ENCODE data around the gene BBS7. TPM values are rescaled to one million over a fixed set of nuclear protein-coding genes. Genes with fewer than 3 reads are reported as not detected.

Gene BBS7
- polyA plus RNA-seq, 1 donor from 2014 or later, result 60.9 TPM

GRCh38 chr4:121846662-121847061 is 23.6 kb downstream of the BBS7 start:
- Histone ChIP-seq H3K9me2 (ENCODE audit: insufficient read depth, low read length) (no peaks in the 10 kb centered on the region), H3F3A (ENCODE audit: insufficient read depth, low read length, poor library complexity, severe bottlenecking) (no peaks in the 10 kb centered on the region), H3K36me3 (ENCODE audit: insufficient read depth, low read length) (no peaks in the 10 kb centered on the region), H3K4me3 (ENCODE audit: low read length) (no peak overlapping the region), H3K79me2 (replicated peaks; ENCODE audit: insufficient read depth, low read length) (no peaks in the 10 kb centered on the region), H3K9ac (ENCODE audit: low read length) (no peak overlapping the region), H3K27me3 (ENCODE audit: insufficient read depth, low read depth, low read length) (no peaks in the 10 kb centered on the region), H3K4me2 (ENCODE audit: low read length) (no peak overlapping the region), H4K20me1 (ENCODE audit: insufficient read depth) (no peaks in the 10 kb centered on the region), H3K27ac (ENCODE audit: low read length) (no peak overlapping the region), H3K9me3 (ENCODE audit: low read length) (no peaks in the 10 kb centered on the region), H2AFZ (ENCODE audit: low read depth, low read length) (no peak overlapping the region)
- TF ChIP-seq RAD21 (conservative IDR thresholded peaks at IDR 0.05) (no peak), MXI1 (conservative IDR thresholded peaks at IDR 0.05; ENCODE audit: poor library complexity, severe bottlenecking) (no peak), CTCF (IDR thresholded peaks at IDR 0.05; ENCODE audit: poor library complexity, severe bottlenecking) (no peak)

- Histone ChIP-seq H3K4me2 (ENCODE audit: low read length) (no peak overlapping the region), H3F3A (ENCODE audit: insufficient read depth, low read length, poor library complexity, severe bottlenecking) (no peaks in the 10 kb centered on the region), H3K27me3 (ENCODE audit: insufficient read depth, low read depth, low read length) (no peaks in the 10 kb centered on the region), H3K36me3 (ENCODE audit: insufficient read depth, low read length) (no peaks in the 10 kb centered on the region), H3K27ac (ENCODE audit: low read length) (no peak overlapping the region), H4K20me1 (ENCODE audit: insufficient read depth) (no peaks in the 10 kb centered on the region), H3K9ac (ENCODE audit: low read length) (no peak overlapping the region), H3K4me3 (ENCODE audit: low read length) (no peak overlapping the region), H3K79me2 (replicated peaks; ENCODE audit: insufficient read depth, low read length) (no peaks in the 10 kb centered on the region), H2AFZ (ENCODE audit: low read depth, low read length) (no peak overlapping the region), H3K9me3 (ENCODE audit: low read length) (no peaks in the 10 kb centered on the region), H3K9me2 (ENCODE audit: insufficient read depth, low read length) (no peaks in the 10 kb centered on the region)
- TF ChIP-seq SMC3 (conservative IDR thresholded peaks at IDR 0.05; ENCODE audit: poor library complexity) (no peak), MXI1 (conservative IDR thresholded peaks at IDR 0.05; ENCODE audit: poor library complexity, severe bottlenecking) (no peak), TAF1 (IDR thresholded peaks at IDR 0.05; ENCODE audit: low read depth) (no peak), RAD21 (conservative IDR thresholded peaks at IDR 0.05) (no peak), EZH2 (IDR thresholded peaks at IDR 0.05; ENCODE audit: borderline replicate concordance, insufficient read depth, low read length, poor library complexity, severe bottlenecking) (no peak), POLR2AphosphoS5 (IDR thresholded peaks at IDR 0.05) (no peak)
Observed at GRCh38 chr4:121842862-121843261, 27.4 kb downstream of the BBS7 start.

GRCh38 chr4:121838136-121838535 is 32.1 kb downstream of the BBS7 start:
- H3F3A ChIP-seq (ENCODE audit: insufficient read depth, low read length, poor library complexity, severe bottlenecking), result no peaks in the 10 kb centered on the region
- TF ChIP-seq EZH2 (IDR thresholded peaks at IDR 0.05; ENCODE audit: borderline replicate concordance, insufficient read depth, low read length, poor library complexity, severe bottlenecking) (no peak), EP300 (conservative IDR thresholded peaks at IDR 0.05; ENCODE audit: poor library complexity, severe bottlenecking) (no peak), RAD21 (conservative IDR thresholded peaks at IDR 0.05) (no peak)
- H3K79me2 ChIP-seq (replicated peaks; ENCODE audit: insufficient read depth, low read length), result no peaks in the 10 kb centered on the region
- H3K27ac ChIP-seq (ENCODE audit: low read length), result no peak overlapping the region
- no peaks in the 10 kb centered on the region for H3K9me2 ChIP-seq (ENCODE audit: insufficient read depth, low read length)
- H4K20me1 ChIP-seq (ENCODE audit: insufficient read depth), result no peaks in the 10 kb centered on the region
- H2AFZ ChIP-seq (ENCODE audit: low read depth, low read length), result no peak overlapping the region
- H3K4me2 ChIP-seq (ENCODE audit: low read length), result no peak overlapping the region
- no peak overlapping the region for H3K4me3 ChIP-seq (ENCODE audit: low read length)
- H3K27me3 ChIP-seq (ENCODE audit: insufficient read depth, low read depth, low read length), result no peaks in the 10 kb centered on the region
- H3K9ac ChIP-seq (ENCODE audit: low read length), result no peak overlapping the region
- H3K36me3 ChIP-seq (ENCODE audit: insufficient read depth, low read length), result peaks cover 8% of the 10 kb centered on the region
- H3K9me3 ChIP-seq (ENCODE audit: low read length), result no peaks in the 10 kb centered on the region

- Histone ChIP-seq H3K4me3 (ENCODE audit: low read length) (no peak overlapping the region), H4K20me1 (ENCODE audit: insufficient read depth) (no peaks in the 10 kb centered on the region), H3K36me3 (ENCODE audit: insufficient read depth, low read length) (peaks cover 10% of the 10 kb centered on the region), H3K9me3 (ENCODE audit: low read length) (no peaks in the 10 kb centered on the region), H3K27me3 (ENCODE audit: insufficient read depth, low read depth, low read length) (no peaks in the 10 kb centered on the region), H3K79me2 (replicated peaks; ENCODE audit: insufficient read depth, low read length) (no peaks in the 10 kb centered on the region), H3F3A (ENCODE audit: insufficient read depth, low read length, poor library complexity, severe bottlenecking) (no peaks in the 10 kb centered on the region), H3K27ac (ENCODE audit: low read length) (no peak overlapping the region), H3K4me2 (ENCODE audit: low read length) (no peak overlapping the region), H3K9ac (ENCODE audit: low read length) (no peak overlapping the region), H3K9me2 (ENCODE audit: insufficient read depth, low read length) (no peaks in the 10 kb centered on the region), H2AFZ (ENCODE audit: low read depth, low read length) (no peak overlapping the region)
- TF ChIP-seq POLR2AphosphoS5 (IDR thresholded peaks at IDR 0.05) (no peak), CTCF (IDR thresholded peaks at IDR 0.05; ENCODE audit: poor library complexity, severe bottlenecking) (no peak), REST (IDR thresholded peaks at IDR 0.05; ENCODE audit: borderline replicate concordance) (no peak), MXI1 (conservative IDR thresholded peaks at IDR 0.05; ENCODE audit: poor library complexity, severe bottlenecking) (no peak), TAF1 (IDR thresholded peaks at IDR 0.05; ENCODE audit: low read depth) (no peak), SMC3 (conservative IDR thresholded peaks at IDR 0.05; ENCODE audit: poor library complexity) (no peak), EP300 (conservative IDR thresholded peaks at IDR 0.05; ENCODE audit: poor library complexity, severe bottlenecking) (no peak), EZH2 (IDR thresholded peaks at IDR 0.05; ENCODE audit: borderline replicate concordance, insufficient read depth, low read length, poor library complexity, severe bottlenecking) (no peak), RAD21 (conservative IDR thresholded peaks at IDR 0.05) (no peak)
Observed at GRCh38 chr4:121829511-121829910, 40.8 kb downstream of the BBS7 start.

All from neural cell (in vitro differentiated cells).